ENCODE data around the gene BRME1.
"Not testable (repeated sequence)": the region's sequence is repeated elsewhere in the genome, so short reads cannot be mapped to it uniquely, and the experiment has no call there.

BRME1 gene

DNA sequence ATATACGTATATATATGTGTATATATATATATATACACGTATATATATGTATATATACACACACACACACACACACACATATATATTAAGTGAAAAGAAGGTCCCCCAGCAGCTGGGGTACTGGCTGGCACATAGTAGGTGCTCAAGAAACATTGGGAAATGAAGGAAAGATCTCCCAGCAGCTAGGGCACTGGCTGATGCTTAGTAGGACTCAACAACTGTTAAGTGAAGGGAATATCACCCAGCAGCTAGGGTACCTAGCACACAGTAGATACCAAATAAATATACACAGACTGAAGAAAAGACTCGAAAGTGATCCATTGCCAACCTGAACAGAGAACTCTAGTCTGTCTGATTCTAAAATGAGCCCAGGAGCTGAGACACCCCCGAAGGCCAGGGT lies 20.1 kb upstream of the BRME1 start:
- no peak for DNase-seq

DNA sequence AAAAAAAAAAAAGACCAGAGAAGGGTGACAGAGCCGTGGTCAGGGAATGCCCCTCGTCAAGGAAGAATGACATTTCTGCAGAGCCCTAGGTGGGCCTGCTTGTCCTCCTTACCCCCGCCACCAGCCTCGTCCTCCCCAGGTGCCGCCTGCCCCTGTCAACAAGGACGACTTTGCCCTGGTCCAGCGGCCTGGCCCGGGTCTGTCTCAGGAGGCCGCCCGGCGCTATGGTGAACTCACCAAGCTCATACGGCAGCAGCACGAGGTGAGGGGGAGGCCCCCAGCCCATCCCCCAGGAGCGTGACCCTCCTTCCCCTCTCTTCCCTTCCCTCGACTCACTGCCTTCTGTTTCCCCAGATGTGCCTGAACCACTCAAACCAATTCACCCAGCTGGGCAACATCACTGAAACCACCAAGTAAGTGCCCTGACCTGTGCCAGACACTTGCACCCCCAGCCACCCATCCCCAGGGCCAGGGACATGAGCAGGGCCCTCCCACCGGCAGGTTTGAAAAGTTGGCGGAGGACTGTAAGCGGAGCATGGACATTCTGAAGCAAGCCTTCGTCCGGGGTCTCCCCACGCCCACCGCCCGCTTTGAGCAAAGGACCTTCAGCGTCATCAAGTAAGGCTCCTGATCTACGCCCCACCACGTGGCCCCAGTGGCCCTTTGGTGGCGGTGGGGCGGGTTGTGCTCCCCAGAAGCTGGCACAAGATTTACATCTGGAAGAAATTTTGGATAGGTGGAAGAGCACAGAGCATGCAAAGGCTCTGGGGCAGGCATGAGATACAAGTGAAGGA lies 17.5 kb upstream of the BRME1 start:
- DNase-seq, result no peak

DNA sequence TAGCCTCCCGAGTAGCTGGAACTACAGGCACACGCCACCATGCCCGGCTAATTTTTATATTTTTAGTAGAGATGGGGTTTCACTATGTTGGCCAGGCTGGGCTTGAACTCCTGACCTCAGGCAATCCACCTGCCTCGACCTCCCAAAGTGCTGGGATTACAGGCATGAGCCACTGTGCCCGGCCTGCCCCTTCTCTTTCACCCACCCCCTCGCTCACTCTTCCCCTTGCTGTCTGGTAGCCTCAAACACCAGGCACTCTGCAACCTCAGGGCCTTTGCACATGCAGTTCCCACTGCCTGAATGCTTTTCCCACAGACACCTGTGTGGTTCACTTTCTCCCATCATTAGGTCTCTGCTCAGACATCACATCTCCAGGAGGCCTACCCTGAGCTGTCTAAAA lies 16.2 kb upstream of the BRME1 start:
- DNase-seq, result not testable (repeated sequence)

DNA sequence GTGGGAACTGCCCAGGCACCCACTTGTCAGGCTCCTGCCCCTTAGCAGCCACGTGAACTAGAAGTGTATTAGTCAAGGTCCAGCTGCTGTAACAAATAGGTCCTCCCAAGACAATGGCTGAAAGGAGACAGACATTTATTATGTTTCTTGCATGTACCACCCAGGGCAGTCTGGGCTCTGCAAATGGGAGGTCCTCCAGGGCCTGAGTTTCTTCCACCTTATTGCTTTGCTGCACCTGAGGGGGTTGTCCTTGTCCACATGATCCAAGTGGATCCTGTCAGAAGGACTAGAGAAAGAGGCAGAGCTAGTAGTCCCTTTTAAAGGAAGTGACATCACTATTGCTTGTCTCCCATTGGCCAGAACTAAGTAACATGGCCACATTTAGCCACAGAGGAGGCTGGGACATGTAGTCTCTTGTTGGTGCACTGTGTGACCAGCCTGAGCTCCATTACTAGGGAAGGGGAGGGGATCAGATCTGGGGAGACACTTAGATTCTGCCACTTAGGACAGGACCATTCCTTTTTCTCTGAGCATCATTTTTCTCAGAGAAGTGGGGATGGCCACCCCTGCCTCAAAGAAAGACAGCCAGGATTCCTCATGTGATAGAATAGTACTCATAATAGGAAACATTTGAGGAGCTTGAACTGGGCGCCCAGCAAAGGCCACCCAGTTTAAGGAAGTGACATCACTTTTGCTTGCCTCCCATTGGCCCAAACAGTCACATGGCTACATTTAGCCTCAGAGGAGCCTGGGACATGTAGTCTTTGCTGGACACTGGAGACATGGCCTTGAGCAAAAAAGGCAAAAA lies 15.2 kb upstream of the BRME1 start:
- DNase-seq, result no peak

DNA sequence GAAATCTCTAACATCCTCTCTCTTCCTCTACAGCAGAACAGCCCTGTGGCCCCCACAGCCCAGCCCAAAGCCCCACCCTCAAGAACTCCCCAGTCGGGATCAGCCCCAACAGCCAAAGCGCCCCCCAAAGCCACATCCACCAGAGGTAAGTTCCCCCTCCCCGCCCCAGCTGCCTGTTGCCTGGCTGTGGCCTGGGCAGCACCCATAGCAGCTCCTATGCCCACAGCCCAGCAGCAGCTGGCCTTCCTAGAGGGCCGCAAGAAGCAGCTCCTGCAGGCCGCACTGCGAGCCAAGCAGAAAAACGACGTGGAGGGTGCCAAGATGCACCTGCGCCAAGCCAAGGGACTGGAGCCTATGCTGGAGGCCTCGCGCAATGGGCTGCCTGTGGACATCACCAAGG lies 14.6 kb upstream of the BRME1 start:
- DNase-seq, result no peak

DNA sequence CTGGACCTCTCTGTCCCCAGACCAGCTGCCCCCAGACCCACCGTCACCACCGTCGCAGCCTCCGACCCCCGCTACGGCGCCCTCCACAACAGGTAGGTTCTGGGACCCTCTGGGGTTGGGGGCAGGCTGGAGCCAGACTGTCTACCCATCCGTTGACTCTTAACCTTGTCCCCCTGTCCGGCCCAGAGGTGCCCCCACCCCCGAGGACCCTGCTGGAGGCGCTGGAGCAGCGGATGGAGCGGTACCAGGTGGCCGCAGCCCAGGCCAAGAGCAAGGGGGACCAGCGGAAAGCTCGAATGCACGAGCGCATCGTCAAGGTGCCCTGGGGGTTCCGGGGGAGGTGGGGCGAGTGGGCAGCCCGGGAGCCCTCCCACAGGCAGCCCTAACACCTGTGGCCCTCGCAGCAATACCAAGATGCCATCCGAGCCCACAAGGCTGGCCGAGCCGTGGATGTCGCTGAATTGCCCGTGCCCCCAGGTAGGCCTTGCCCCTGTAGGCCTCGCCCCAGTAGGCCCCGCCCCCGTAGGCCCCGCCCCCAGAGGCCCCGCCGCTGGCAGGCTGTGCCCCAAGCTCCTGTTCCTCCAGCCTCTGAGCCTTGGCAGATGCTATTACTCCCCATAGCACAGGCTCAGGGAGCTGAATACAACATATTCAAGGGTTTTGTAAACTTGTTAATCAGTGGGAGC lies 13.0 kb upstream of the BRME1 start:
- DNase-seq, result no peak

DNA sequence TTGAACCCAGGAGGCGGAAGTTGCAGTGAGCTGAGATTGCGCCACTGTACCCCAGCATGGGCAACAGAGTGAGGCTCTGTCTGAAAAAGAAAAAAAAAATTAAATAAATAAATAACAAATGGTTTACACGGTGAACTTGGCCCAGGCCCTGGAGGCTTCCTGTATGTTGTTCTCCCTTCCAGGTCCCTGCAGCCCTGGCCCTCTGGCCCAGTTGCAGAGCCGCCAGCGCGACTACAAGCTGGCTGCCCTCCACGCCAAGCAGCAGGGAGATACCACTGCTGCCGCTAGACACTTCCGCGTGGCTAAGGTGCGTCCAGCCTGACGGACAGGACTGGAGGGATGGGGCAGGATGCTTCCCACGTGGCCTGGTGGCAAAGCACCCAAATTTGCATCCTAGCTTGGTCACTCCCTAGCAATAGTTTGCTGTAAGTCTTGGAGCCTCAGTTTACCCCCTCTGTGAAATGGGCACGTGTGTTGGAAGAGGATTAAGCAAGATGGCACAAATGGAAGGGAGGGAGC lies 12.0 kb upstream of the BRME1 start:
- DNase-seq, result no peak

DNA sequence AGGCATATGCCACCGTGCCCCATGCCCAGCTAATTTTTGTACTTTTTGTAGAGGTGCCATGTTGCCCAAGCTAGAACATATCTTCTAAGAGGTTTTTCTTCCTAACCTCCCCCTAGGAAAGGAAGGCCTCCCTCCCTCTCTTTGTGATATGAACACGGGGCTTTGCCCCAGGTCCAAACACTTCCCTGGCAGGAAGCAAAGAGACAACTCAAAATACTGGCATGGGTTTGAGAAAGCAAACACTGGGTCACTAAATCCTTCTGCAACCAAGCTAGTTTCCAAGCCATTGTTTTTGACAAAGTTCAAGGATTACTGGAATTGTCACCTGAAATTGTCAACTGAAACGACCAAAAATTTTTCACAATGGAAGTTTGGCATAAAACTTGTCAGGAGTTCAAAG lies 8.9 kb upstream of the BRME1 start:
- DNase-seq, result no peak

DNA sequence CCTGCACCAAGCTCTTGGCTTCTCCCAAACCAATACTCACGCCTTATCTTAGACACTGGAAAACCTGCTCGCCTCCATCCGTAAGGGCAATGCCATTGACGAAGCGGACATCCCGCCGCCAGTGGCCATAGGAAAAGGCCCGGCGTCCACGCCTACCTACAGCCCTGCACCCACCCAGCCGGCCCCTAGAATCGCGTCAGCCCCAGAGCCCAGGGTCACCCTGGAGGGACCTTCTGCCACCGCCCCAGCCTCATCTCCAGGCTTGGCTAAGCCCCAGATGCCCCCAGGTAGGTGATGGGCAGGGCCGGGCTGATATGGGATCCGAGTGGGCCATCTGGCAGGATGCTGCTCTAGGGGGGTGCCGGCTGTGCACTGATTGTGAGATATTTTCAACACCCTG lies 7.4 kb upstream of the BRME1 start:
- DNase-seq, result no peak

DNA sequence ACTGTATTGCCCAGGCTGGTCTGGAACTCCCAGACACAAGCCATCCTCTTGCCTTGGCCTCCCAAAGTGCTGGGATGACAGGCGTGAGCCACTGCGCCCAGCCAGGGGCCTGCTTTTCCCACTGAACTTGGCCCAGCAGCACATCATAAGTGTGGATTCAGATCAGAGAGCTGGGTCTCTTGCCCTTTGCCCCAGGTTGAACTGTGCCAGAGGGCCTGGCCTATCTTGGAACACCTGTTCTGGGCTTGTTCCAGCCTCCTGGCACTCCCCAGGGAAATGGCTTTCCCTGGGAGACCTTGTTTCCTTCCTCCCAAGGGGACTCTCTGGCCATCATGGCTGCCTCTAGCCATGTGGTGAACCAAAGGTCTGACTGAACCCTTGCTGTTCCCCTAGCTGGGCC lies 3.5 kb upstream of the BRME1 start:
- no peak for DNase-seq

DNA sequence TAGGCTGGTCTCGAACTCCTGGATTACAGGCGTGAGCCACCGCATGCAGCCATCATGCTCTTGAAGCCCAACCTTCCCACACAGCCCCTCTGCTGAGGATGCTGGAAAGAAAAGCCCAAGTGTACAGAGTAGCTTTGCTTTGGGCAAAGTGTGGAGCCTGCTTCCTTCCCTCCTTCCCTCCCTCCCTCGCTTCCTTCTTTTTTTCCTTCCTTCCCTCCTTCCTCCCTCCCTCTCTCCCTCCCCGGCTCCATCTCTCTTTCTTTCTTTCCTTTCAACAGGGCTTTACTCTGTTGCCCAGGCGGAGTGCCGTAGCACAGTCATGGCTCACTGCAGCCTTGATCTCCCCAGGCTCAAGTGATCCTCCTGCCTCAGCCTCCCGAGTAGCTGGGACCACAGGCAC lies 2.8 kb upstream of the BRME1 start:
- no peak for DNase-seq

DNA sequence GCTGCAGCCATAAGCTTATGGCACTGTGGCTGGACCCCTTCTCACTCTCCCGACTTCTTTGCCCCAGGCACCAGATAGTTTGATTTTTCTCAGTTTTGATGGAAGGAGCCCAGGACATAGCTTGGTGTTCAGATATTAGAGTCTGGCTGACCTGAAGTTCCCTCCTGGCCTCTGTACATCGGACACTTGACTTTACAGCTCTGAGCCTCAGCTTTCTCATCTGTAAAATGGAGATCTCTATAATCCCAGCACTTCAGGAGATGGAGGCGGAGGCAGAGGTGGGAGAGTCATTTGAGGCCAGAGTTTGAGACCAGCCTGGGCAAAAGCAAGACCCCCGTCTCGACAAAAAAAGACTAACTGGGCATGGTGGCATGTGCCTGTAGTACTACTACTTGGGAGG lies 993 bp upstream of the BRME1 start:
- no peak for DNase-seq

DNA sequence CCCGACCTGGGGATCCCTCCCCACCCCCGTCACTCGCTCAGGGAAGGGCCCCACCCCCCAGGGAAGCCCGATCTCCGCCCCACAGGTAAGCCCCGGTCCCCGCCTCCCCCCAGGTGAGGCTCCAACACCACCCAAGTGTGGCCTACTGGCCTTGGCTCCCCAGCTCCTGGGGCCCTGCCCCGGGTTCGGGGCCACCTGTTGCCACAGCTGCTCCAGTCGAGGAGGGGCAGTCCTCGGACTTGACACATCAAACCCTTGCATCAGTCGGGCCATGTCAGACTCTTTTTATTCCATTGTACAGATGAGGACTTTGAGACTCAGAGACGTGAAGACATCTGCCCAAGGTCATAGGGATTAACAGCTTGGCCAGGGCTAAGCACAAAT lies 596 bp upstream of the BRME1 start:
- no peak for DNase-seq

DNA sequence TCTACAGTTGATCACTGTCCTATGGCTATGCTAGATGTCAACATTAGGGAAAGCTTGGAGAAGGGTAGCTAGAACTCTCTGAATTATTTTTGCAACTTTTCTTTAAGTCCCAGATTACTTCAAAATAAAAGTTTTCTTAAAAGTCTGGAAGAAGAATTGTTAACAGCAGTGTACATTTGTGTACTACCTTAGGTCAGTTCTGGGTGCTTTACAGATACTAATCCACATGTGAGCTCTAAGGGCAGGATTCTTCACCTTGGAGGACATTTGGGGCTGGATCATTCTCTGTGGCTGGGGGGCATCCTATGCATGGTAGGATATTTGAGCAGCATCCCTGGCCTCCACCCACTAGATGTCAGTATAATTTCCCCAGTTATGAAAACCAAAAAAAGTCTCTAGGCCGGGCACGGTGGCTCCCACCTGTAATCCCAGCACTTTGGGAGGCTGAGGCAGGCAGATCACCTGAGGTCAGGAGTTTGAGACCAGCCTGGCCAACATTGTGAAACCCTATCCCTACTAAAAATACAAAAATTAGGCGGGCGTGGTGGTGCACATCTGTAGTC lies 2.8 kb downstream of the BRME1 start:
- DNase-seq, result no peak

DNA sequence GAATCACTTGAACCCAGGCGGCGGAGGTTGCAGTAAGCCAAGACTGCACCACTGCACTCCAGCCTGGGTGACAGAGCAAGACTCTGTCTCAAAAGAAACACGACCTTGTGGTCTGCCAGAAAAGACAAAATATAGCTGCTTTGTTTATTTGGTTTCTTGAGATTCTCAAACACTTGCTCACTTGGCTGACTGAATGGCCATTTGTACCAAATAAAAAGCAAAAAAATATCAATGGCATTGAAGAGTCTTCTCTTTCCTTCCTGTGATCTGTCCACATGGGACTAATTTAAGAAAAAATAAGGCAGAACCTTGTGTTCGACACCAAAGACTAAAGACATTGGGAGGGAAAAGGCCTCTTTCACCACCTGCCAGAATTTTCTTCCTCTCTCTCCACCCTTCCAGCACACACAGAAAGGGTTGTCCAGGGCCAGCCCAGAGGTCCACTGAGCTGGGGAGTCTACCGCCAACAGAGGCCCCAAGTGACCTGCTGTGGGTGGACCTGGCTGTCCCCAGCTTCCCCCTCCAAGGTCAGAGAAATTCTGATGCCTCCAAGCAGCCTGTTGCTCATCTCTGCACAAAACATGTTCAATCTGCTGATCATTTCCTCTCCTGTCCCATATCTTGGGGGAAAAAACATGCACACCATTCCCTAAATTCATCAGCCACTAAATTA lies 5.9 kb downstream of the BRME1 start:
- no peak for DNase-seq

DNA sequence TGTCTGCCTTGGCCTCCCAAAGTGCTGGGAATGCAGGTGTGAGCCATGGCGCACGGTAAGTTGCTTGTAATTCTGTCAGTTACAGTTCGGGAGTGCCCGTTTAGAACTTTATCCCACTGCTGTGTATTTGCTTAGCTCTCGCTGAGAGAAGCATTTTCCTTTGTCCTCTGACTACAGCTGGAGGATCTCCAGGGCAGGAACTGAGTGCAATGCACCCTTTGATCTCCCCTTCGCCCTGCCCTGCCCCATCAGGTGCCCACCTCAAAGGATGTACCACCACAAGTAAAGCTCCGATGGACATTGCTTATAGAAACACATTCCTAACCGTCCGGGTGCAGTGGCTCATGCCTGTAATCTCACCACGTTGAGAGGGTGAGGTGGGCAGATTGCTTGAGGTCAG lies 6.5 kb downstream of the BRME1 start:
- DNase-seq, result no peak

DNA sequence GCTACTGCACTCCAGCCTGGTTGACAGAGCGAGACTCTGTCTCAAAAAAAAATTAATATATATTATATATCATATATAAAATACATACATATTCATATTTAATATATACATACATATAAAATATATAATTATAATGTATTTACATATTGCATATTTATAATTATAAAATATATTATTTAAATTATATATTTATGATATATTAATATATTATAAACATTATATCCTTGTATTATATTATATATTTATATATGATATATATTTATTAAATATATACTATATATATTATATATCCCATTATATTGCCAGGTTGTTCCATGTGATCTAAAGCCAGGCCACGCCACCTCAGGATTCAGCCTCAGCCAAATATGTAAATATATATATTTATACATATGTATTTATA lies 9.7 kb downstream of the BRME1 start:
- DNase-seq, result no peak

DNA sequence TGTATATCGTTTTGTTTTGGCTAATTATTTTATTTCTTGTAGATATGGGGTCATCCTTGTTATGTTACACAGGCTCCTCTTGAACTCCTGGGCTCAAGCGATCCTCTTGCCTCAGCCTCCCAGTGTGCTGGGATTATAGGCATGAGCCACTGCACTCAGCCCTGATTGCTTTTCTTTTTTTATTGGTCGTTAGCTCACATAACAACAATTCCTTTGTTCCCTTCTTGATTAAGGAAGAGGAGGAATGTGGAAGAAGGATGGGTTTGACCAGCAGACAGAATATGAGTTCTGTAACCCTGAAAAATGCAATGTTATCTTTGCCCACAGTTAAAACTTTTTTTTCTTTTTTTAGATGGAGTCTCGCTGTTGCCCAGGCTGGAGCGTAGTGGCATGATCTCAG lies 11.4 kb downstream of the BRME1 start:
- no peak for DNase-seq

DNA sequence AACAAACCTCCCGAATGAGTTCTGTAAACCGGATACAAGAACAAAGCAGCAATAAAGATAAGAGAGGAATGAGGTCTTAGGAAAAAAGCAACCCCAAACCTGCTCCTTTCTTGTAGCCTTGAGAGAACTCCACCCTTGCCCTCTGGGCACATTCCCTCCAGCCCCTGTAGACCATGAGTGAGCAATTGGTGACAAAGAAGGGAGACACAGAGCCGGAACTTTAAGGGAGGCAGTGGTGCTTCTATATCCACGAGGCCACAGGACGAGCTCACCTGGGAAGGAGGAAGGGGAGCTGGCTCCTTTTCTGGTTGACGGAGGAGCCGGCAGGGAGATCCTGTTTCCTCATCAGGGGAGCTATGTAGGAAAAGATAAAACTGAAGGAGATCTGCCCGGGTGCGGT lies 13.0 kb downstream of the BRME1 start:
- no peak for DNase-seq

DNA sequence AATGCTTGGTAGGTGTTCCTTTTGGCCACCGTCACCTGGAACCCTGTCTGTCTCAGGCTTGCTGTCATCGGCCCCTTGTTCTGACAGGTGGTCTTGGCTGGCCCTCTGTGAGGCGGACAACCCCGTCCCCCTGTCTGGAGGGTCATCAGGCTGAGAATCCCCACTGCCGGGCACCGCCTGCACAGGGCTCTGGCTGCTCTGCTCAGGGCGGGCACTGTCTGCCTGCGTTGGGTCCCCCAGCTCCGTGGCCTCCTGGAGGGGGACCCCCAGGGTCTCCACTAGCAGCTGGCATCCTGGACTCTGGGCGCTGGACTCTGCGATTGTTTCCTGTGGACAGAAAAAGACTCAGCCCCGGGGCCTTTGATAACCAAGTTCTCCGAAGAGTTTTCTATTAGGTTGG lies 15.8 kb downstream of the BRME1 start:
- DNase-seq, result no peak

DNA sequence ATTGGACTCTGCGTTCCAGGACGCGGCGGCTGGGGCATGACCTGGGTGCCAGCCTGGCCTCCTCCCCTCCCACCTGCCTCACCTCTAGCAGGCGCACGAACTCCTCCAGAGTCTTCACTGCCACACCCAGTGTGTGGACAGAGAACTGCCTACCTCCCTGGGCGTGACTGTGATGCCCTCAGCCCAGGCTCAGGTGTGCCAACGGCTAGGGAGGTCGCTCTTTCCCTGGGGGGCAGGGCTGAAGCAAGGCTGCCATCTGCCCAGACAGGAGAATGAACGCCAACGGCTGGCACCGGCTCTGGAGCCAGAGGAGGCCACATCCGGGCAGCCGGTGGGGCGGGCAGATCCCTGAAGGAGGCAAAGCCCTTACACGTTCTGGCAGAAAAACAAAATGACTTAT lies 17.6 kb downstream of the BRME1 start:
- no peak for DNase-seq

DNA sequence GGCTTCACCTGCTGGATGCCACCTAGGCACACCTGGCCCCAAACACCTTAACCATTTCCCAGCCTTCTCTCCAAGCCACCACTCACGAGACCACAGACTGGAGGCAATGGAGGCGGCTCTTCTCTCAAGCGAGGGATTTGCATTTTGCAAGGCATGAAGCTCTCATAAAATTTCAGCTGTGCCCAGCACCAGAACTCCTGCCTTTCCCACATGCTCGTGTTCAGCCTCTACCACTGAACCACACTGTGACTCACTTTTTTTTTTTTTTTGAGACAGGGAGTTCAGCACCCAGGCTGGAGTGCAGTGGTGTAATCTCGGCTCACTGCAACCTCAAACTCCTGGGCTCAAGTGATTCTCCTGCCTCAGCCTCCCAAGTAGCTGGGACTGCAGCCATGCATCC lies 18.4 kb downstream of the BRME1 start:
- DNase-seq, result no peak

DNA sequence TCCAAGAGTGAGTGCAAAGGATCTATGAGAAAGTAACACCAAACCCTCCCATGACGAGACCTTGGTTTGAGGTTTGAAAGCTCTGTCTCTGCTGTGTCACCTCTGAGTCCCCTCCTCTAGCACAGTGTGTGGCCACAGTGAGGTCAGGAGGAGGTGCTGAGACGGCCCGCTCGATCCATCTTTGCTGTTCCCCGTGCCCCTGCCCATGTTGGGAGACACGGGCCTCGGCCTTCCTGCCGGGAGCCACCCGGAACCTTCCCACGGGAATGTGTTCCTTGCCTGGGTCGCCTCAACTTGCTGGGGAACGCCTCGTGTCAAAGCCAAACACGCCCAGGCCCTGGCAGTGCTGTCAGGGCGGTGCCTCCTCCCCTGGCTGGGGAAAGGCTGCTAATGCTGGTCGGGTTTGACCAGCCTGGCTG lies 18.9 kb downstream of the BRME1 start:
- no peak for DNase-seq

Data from NCI-H1930 (cell line).